Naive thymus-derived CD4-positive, alpha-beta T cell (primary cell): ENCODE data around the gene PPP1CB. TPM values are rescaled to one million over a fixed set of nuclear protein-coding genes. Genes with fewer than 3 reads are reported as not detected.

Experiments
- polyA plus RNA-seq, 2 donors: library from polyadenylated mRNA; unstranded; fragments of 300-500 nt; fragmentation: Illumina TruSeq; gene quantifications; one replicate each; pipeline ENCODE4 v1.2.3, GENCODE V29; 2021
- total RNA-seq, 6 experiments: library from RNA in 5 of 6; stranded (reverse) in 5 of 6; gene quantifications; 1 replicate in 5 of 6; 2 replicates in 1 of 6; pipeline ENCODE4 v1.2.3 and lab custom pipeline; 2021 to 2026

The PPP1CB gene
- total and polyA plus RNA-seq, 7 experiments from 2014 or later, result 73.5 to 223 (median 209) TPM

Other genes starting within 250 kb of the PPP1CB start
- gene SPDYA, start 59.0 kb downstream of the PPP1CB start, total RNA-seq, result 1 to 10 TPM; 1.3 to 9.8 (median 4.6) TPM
- gene SPDYA, start 59.0 kb downstream of the PPP1CB start, polyA plus RNA-seq, result not detected
- gene TRMT61B, start 118.5 kb downstream of the PPP1CB start, total RNA-seq, result 10 to 100 TPM; 14.8 to 24.5 (median 20.5) TPM
- 10 to 100 TPM; 18.6 to 25.2 TPM for gene TRMT61B, start 118.5 kb downstream of the PPP1CB start, polyA plus RNA-seq
- gene WDR43, start 142.8 kb downstream of the PPP1CB start, total RNA-seq, result 10 to 100 TPM; 49.6 to 75.0 (median 63.9) TPM
- gene WDR43, start 142.8 kb downstream of the PPP1CB start, polyA plus RNA-seq, result 10 to 100 TPM; 44.4 to 46.6 TPM
- gene TOGARAM2, start 229.5 kb downstream of the PPP1CB start, total RNA-seq, result 1 to 10 TPM in 4 of 5 experiments, under 1 TPM in 1; 0.97 to 4.9 (median 1.6) TPM
- under 1 TPM in 1 of 2 donors, not detected in 1; 0.58 TPM for gene TOGARAM2, start 229.5 kb downstream of the PPP1CB start, polyA plus RNA-seq